Measurements from ENCODE around the gene HBG1. TPM values are rescaled to one million over a fixed set of nuclear protein-coding genes. Genes with fewer than 3 reads are reported as not detected.

Gene HBG1
- total RNA-seq, 1 experiment from 2014 or later: 2.3 TPM

DNA sequence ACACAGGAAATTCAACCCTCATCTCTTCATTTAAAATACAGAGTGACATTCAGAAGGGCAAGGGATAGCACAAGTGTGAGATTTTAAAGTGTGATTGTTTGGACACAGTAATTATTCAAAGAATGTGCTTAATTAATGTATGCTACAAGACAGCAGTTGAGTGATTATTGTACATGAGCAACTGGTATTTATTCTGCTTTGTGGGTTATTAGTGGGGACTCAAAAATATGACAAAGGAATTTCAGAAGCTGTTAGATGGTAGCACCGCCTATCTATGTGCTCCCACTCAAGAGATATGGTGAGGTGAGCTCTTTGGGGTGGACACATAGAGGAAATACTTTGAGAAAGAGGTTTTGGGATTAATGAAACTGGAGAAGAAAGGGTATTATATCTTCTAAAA, 9.6 kb downstream of the HBG1 start:
- Histone ChIP-seq H3K4me3 (ENCODE audit: low read depth in 2 of 2, low read length in 2 of 2) (no peak overlapping the region), H3K27ac (ENCODE audit: low read length) (no peak overlapping the region), H3K27me3 (ENCODE audit: control insufficient read depth, insufficient read depth, low read length) (peaks cover 4% of the 10 kb centered on the region; the same call in 1 of the 2 replicates), H3K4me1 (ENCODE audit: control insufficient read depth, insufficient read depth, low read length) (no peaks in the 10 kb centered on the region), H3K36me3 (ENCODE audit: control insufficient read depth, insufficient read depth, low read length) (no peaks in the 10 kb centered on the region), H3K9me3 (ENCODE audit: control insufficient read depth, insufficient read depth, low read depth, low read length) (no peaks in the 10 kb centered on the region)
- ATAC-seq: no peak
- ChIA-PET CTCF (interaction anchor here (0.5 kb wide), 1 partner anchor 333 kb away, joined by 3 read pairs; no protein-coding TSS in a partner anchor), POLR2A (no interaction called here)
- TF ChIP-seq, protein P1, sequence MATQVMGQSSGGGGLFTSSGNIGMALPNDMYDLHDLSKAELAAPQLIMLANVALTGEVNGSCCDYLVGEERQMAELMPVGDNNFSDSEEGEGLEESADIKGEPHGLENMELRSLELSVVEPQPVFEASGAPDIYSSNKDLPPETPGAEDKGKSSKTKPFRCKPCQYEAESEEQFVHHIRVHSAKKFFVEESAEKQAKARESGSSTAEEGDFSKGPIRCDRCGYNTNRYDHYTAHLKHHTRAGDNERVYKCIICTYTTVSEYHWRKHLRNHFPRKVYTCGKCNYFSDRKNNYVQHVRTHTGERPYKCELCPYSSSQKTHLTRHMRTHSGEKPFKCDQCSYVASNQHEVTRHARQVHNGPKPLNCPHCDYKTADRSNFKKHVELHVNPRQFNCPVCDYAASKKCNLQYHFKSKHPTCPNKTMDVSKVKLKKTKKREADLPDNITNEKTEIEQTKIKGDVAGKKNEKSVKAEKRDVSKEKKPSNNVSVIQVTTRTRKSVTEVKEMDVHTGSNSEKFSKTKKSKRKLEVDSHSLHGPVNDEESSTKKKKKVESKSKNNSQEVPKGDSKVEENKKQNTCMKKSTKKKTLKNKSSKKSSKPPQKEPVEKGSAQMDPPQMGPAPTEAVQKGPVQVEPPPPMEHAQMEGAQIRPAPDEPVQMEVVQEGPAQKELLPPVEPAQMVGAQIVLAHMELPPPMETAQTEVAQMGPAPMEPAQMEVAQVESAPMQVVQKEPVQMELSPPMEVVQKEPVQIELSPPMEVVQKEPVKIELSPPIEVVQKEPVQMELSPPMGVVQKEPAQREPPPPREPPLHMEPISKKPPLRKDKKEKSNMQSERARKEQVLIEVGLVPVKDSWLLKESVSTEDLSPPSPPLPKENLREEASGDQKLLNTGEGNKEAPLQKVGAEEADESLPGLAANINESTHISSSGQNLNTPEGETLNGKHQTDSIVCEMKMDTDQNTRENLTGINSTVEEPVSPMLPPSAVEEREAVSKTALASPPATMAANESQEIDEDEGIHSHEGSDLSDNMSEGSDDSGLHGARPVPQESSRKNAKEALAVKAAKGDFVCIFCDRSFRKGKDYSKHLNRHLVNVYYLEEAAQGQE (IDR thresholded peaks at IDR 0.05; ENCODE audit: insufficient read depth in 1 of 2, low read depth in 2 of 2, low read length in 1 of 2): no peak
- TF ChIP-seq, protein P2, sequence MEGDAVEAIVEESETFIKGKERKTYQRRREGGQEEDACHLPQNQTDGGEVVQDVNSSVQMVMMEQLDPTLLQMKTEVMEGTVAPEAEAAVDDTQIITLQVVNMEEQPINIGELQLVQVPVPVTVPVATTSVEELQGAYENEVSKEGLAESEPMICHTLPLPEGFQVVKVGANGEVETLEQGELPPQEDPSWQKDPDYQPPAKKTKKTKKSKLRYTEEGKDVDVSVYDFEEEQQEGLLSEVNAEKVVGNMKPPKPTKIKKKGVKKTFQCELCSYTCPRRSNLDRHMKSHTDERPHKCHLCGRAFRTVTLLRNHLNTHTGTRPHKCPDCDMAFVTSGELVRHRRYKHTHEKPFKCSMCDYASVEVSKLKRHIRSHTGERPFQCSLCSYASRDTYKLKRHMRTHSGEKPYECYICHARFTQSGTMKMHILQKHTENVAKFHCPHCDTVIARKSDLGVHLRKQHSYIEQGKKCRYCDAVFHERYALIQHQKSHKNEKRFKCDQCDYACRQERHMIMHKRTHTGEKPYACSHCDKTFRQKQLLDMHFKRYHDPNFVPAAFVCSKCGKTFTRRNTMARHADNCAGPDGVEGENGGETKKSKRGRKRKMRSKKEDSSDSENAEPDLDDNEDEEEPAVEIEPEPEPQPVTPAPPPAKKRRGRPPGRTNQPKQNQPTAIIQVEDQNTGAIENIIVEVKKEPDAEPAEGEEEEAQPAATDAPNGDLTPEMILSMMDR (IDR thresholded peaks at IDR 0.05): no peak
- TF ChIP-seq TCF7L2 (IDR thresholded peaks at IDR 0.05; ENCODE audit: low read depth, low read length) (no peak), POLR2AphosphoS5 (IDR thresholded peaks at IDR 0.05; ENCODE audit: low read depth, low read length) (no peak), SIN3A (IDR thresholded peaks at IDR 0.05; ENCODE audit: borderline replicate concordance, insufficient read depth, low read depth, low read length) (no peak)
- in situ Hi-C loops (cut with HindIII; ENCODE audit: low pct_unique_long_range_greater_than_20kb, low sequenced_read_pairs): no loop called here
- BruUV-seq (replicated peaks): no TSS peak
- no peak for DNase-seq (ENCODE audit: low read depth, low spot score)
- intact Hi-C loops (cut with micrococcal nuclease; ENCODE audit: unreplicated experiment): no loop called here

DNA sequence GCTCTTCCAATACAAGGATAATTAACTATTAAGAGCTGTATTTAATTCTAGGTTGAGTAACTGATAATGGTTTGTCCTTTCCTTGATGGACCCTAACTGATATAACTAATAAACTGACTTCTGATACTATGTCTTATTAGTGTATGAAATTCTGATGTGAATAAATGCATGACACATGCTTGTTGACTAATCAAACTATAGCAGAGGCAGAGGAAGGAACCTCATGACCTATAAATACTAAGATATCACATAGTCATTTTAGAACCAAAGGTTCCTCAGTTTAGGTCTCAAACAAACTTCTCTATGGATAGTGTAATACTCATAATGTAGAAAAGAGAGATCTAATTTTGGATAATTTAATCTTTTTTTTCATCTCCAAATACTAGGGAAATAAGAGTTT, 10.6 kb downstream of the HBG1 start:
- H3K27me3 ChIP-seq (ENCODE audit: control insufficient read depth, insufficient read depth, low read length): peaks cover 2% of the 10 kb centered on the region; the same call in 1 of the 2 replicates
- CTCF ChIA-PET: no interaction called here
- H3K4me1 ChIP-seq (ENCODE audit: control insufficient read depth, insufficient read depth, low read length): no peaks in the 10 kb centered on the region
- no peak overlapping the region for H3K27ac ChIP-seq (ENCODE audit: low read length)
- no peak for ATAC-seq
- H3K4me3 ChIP-seq (ENCODE audit: low read depth in 2 of 2, low read length in 2 of 2): no peak overlapping the region
- TF ChIP-seq TCF7L2 (IDR thresholded peaks at IDR 0.05; ENCODE audit: low read depth, low read length) (no peak), POLR2AphosphoS5 (IDR thresholded peaks at IDR 0.05; ENCODE audit: low read depth, low read length) (no peak), SIN3A (IDR thresholded peaks at IDR 0.05; ENCODE audit: borderline replicate concordance, insufficient read depth, low read depth, low read length) (no peak)
- TF ChIP-seq, protein P1 (IDR thresholded peaks at IDR 0.05; ENCODE audit: insufficient read depth in 1 of 2, low read depth in 2 of 2, low read length in 1 of 2): no peak
- TF ChIP-seq, protein P2 (IDR thresholded peaks at IDR 0.05): no peak
- H3K36me3 ChIP-seq (ENCODE audit: control insufficient read depth, insufficient read depth, low read length): no peaks in the 10 kb centered on the region
- POLR2A ChIA-PET: no interaction called here
- in situ Hi-C loops (cut with HindIII; ENCODE audit: low pct_unique_long_range_greater_than_20kb, low sequenced_read_pairs): no loop called here
- no TSS peak for BruUV-seq (replicated peaks)
- H3K9me3 ChIP-seq (ENCODE audit: control insufficient read depth, insufficient read depth, low read depth, low read length): no peaks in the 10 kb centered on the region
- no peak for DNase-seq (ENCODE audit: low read depth, low spot score)
- intact Hi-C loops (cut with micrococcal nuclease; ENCODE audit: unreplicated experiment): no loop called here
